ENCODE data around the gene DOCK1.

The DOCK1 gene

DNA sequence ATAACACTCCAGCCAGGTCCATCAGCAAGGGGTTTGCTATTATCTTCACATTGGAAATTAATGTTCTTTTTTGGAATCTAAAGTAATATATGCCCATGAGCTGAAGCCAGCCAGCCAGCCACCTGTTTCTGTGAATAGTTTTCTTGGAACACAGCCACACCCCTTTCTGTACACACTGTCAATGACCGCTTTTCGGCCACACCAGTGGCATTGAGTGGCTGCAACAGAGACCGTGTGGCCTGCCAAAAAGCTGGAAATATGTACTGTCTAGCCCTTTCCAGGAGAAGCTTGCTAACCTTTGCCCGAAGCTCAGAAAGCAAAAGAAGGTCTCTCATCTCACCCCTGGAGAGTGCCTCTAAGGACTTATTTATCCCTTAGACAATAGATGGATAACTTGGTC is 545.4 kb downstream of the DOCK1 start:
- no peak for DNase-seq

DNA sequence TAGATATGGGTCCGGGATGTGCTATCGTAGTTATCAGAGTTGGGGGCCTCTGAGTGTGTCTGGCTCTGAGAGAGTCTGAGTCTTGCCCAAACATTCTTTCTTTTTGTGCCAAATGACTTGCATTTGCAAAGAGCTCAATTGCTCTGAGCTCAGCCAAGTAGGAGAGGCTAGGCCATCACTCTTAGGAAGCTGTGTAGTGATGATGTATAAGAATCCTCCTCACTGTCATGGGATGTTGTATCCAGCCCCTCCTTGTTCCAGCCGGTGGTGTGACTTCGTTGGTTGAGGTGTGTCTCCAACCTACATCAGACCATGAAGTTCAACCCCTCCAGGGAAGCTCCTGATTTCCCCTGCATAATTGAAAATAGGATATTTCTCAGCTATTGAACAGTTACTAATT is 546.4 kb downstream of the DOCK1 start:
- no peak for DNase-seq

DNA sequence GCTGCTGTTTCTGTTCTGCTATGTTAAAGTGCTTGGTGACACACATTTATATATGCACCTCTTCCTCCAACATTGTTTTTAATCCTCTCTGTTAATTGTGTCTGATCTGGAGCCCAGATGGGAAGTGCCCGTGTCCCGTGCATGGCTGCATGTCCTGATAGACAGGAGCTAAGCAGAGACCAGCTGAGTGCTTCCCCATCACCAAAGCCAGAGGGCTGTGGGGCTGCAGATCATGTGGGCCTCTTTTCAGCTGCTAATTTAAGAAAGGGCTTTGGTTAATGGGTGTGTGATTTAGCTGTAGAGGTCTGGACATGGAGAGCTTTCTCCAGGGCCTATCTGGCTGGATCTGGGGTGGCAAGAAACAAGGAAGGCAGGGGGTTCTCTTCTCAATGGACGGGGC is 547.3 kb downstream of the DOCK1 start:
- DNase-seq: no peak

DNA sequence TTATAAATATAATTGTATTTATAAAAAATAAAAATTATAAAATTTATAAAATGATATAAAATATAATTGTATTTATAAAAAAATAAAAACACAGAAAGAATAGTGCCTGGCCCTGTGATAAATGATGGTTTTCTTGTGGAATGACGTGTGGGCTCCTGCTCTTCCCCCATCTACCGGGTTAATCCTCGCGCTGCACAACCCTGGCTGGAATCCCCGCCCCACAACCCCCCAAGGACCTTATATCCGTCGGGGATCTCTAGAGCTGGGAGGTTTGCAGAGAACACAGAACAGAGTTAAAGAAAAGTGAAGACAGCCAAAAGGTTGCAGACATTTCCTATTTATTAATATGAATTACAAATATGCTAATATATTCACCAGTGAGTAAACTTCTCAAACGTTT is 548.5 kb downstream of the DOCK1 start:
- DNase-seq: no peak

DNA sequence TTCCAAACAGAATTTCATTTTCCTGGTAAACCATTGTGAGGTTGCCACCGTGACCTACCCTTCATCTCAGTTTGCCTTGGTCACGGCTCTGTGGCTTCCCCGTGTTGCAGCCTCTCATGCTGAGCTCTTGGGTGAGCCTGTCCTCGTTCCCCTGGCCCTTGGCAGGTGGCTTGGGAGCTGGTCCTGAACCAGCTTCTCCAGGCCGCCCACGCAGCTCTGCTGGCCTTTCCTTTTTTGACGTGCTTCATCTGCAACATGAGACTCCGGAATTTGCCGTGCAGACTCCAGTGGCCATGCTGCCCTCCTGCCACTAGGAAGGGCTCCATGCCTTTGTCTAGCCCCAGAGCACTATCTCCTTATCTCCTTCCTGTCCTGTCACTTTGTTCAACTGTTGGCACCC is 550.9 kb downstream of the DOCK1 start:
- DNase-seq: no peak

DNA sequence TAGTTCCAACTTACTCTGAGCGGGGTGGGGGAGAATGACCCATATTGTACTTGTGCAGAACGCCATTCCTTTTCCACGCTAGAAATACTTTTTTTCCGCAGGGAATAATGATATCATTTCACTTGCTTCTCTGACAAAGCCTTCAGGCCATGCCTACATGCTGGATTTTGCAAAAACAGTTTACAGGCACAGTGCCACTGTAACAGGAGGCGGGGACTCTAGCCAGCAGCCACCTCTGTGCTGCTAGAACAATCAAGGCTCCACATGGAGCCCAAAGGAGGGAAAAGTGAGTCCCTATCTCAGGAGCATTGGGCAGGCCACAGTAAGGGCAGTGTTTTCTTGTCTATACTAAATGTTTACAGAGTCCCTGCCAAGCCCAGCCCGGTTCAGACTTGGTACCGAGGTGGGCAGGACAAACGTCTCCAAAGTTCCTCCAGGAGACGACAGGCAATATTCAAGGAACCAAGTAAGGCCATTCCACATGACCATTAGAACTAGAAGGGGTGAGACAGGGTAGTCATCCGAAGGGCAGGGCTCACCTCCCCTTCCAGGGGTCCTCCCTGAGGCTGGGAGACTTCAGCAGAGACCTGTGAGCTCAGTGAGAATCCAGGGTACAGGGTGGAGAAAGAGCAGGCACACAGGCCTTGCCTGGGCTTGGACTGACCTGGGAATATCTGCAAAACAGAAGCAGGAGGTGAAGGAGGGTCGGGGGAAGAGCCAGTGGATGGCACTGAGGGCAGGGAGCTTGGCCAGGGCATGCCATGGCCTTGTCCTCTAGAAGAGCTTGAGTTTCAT is 553.0 kb downstream of the DOCK1 start:
- DNase-seq: no peak

DNA sequence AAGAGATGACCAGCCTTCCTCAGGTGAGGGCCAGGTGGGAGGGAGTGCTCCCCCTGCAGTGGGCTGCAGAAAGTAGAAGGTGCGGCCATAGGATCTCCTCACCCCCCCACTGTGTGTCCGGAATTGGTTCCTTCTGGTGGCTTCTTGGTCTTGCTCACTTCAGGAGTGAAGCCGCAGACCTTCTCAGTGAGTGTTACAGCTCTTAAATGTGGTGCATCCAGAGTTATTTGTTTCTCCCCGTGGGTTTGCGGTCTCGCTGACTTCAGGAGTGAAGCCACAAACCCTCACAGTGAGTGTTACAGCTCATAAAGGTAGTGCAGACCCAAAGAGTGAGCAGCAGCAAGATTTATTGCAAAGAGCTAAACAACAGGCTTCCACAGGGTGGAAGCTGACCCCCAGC is 553.6 kb downstream of the DOCK1 start:
- DNase-seq: no peak

DNA sequence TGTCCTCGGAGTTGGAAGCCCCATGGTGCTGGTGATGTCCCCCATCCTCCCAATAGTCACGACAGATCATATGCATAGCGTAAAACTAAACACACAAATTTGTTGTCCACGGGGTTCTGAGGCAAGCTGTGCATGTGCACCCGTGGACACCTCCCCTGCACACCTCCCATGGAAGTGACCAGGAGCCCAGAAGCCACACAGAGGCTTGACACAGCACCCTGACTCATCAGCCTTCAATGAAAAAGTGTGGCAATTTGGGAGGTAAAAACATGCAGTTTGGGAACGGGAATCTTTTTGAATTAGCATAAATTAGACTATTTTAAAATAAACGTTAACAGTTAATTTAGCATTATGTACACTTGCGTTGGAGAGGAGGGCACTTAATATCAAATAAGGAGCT is 554.7 kb downstream of the DOCK1 start:
- no peak for DNase-seq

DNA sequence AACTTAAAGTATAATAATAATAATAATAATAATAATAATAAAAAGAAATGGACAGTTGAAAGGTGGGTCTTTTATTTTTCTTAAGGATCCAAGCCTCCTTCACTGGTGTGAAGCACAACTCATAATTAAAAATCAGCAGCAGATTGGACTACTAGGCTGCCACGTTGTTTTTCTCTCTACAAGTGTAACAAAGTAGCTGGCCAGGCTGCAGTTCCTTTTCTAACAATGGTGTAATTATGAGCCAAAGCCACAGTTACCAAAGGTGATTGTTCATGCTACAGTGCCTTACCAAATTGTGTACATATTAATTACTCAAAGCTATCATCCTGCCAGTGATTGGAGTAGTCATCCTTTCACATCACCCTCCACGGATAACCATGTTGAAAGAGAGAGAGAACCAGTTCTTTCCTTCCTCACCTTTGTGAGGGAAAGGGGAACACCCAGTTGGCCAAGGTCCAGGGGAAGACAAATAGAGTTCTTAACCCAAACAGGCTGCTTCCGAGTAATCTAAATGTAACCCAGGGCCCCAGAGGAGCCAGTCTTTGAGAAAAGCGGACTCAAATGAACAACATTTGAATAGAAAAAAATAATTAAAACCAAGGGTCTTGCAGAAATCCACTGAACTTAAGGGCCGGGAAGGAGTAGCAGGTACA is 557.5 kb downstream of the DOCK1 start:
- no peak for DNase-seq

DNA sequence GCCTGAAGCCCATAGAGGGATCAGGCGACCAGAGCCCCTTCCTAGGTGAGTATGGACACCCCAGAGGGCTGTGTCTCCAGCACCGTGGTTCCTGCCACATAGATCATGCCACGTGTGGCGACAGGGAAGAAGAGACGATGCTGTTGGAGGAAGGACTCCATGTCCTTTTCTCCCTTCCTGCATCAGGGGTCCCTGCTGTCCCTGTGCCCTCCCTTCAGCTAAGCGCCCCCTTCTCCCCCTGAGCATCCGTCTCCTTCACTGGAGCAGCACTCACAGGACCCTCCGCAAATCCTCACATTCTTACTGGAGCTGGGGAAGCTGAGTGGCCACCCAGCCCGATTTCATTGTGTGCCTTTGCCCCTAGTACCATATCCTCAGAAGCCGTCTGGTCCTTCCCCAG is 558.3 kb downstream of the DOCK1 start:
- DNase-seq: no peak

DNA sequence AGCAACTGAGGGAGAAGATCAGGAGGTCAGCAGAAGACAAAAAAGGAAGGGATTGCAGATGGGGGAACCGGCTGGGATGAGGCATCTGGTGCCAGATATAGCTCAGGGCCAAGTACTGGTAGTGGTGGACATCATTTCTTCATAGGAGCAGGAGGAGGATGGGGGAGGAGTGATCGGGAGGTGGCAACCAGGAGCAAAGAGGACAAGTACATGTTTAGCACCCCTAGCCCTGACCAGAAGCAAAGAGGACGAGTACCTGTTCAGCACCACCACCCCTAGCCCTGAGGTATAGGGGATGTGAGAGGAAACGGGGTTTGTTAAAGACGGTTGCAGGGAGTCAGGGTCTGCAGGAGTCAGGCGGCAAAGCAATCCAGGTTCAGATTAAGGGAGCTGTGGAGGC is 559.3 kb downstream of the DOCK1 start:
- DNase-seq: no peak

DNA sequence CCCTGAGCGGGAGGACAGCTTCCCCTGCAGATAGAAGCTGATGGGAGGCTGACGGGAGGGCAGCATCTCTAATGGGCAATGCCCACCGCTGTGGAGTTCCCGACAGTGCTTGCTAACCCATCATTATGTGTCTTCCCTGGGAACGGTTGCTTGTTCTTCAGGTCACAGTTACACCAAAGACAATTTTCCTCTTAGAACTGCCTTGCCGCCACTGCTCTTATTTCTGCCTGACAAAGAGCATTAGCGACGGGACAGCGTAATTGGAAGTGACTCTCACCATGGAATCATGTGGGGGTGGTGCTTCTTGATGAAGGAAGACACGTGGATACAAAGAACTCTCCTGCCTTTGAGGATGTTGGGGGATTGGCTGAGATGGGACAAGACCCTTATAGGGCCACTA is 562.6 kb downstream of the DOCK1 start:
- no peak for DNase-seq

DNA sequence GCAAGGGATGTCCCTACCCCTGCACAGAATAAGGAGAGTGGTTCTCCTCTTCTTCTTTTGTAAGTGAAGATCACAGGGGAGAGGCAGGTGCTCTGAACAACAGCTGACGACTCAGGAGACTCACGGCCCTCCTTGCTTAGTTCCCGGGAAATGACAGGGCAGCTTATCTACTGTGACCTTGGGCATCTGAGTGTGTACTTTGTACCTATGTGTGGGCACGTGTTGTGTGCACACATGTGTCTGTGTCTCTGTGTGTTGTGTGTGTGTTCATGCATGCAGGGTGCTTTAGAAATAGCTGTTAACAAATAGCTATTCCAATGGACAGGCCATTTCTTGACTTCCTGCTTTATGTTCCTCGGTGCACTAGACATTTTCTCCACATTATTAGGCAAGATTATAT is 563.4 kb downstream of the DOCK1 start:
- DNase-seq: no peak

DNA sequence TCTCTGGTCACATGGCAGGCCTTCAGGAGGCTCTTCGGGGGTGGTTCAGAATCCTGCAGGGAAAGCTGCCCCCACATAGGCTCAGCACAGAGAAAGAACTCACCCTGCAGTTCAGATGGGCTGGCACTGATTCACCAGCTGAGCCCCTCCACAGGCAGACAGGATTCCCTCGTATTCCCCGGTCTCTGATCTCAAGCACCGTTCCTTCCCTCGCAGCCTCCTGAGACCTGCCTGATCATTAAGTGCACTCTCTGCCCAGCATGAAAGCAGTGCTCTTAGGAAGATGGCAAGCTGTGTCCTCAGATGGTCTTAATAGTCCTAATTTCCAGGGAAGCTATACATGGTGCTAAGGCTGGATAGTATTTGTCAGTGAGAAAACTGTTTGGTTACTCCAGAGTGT is 565.7 kb downstream of the DOCK1 start:
- no peak for DNase-seq

DNA sequence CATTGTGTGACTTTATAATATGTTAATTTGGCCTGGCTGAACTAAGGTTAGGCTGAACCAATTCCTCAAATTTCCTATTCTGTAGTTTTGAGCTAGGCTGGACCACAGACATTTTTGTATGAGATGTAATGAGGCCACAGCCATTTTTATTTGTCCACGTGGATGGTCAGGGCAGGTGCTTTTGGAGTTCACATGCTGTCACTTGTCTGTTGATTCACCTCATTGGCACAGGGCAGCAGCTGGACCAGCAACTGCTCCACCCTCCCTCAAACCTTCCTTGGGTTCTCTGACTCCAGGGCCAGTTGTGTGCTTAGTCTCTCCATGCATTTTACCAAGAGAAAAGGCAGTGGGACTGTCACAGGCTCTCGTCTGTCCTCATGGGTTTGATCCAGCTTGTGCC is 567.7 kb downstream of the DOCK1 start:
- DNase-seq: no peak

DNA sequence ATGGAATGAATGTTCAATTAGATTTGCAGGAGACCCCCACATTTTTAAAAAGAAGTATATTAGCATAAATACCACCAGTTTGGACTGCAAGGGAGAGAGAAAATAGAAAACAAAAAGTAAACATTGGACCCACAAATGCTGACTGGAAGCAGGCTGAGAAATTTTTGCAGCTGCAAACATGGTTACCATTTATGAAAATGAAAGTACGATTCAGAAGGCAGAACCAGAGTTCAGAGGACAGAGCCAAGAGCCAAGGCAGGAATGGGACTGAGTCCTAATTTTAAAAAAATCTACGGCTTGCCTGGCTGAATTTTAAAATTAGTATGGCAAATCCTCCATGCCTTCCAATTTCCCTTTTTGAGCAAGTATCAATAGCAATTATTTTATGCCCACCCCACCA is 569.3 kb downstream of the DOCK1 start:
- no peak for DNase-seq

DNA sequence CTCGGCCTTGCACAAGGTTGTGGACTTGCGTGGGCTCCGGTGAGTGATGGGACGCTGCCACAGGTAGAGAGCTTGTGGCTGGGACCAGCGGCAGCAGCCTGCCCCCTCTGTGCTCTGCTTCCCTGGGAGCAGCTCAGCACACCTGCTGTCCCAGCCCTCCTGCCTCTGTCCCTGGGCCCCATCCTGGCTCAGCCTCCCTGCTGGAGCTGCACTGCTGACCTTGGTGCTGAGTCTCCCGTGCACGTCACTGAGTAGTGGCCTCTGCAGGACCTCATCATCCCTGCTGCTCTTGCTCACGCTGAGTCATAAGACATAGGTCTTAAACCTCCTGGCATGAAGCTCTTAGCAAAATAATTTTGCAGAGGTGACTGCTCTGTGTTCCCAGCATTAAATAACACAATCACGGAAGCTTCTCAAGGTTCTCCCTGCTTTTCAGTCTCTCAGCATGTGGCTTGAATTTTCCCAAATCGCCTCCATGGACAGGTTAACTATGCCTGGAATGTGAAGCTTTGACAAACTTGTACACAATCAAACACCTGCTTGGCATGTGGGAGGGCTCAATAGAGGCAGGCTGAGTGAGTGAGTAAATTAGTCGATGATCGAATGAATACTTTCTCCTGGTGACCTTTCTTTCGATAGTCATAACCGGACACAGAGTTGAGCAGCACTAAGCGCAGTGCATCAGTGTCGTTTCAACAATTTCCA is 580.1 kb downstream of the DOCK1 start:
- no peak for DNase-seq

DNA sequence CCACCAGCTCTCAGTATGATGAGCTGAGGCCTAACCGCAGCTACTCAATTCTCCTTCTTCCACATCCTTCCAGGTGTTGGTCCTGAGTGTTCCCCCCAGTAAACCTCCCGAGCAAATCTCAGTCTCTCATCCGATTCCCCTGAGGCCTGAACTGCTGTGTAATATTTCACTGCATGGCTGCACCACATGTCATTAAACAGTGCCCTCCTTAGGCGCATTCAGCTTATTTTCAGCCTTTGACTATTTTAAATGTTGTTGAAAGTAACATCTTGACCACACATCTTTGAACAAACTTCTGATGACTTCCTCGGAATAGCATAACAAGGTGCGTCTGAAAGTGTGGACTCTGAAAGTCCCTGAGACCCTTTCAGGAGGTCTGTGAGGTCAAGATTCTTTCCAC is 581.1 kb downstream of the DOCK1 start:
- DNase-seq: no peak

DNA sequence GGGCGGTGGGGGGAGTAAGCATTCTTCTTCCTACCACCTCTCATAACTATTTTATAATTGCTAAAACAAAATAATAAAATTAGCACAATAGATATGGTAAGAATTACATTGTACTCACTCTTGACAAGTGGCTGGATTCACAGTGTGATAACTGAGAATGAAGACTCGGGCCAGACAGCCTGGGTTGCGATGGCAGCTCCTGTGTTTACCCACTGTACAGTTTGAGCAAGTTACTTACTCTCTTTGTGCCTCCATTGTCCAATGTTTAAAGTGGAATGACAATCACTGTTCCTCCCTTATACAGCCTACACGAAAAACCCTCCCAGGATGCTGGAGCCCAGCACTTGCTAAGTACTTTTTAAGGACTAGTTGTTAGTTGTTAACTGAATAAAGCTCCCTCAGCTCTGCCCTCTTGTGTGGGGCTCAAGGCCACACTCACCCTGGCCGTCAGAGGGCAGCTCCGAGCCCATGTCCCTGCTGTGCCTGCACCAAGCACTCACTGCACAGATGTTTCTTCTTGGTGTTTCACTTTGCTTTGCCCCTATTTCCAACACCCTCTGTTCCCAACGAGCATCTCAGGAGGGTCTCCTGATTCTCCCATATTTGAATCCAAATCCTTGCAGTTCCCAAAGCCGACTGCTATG is 587.5 kb downstream of the DOCK1 start:
- DNase-seq: no peak

DNA sequence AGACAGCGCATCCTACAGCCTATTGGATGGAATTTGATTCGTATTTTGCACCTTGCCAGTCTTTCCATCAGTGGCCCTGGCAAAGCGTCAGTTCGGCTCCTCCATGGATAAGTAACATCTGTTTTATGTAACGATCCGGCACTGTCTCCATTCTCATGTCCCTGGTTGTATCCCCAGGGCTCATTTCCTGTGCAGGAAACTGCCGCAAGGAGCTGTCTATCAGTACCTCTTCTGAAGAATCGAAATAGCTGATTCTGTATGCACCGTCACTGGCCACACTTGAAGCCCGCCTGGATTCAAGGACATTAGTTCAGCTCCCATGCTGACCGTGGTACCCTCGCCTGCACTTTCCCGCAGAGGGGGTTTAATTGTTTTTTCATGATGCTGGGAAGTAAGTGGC is 590.8 kb downstream of the DOCK1 start:
- no peak for DNase-seq

DNA sequence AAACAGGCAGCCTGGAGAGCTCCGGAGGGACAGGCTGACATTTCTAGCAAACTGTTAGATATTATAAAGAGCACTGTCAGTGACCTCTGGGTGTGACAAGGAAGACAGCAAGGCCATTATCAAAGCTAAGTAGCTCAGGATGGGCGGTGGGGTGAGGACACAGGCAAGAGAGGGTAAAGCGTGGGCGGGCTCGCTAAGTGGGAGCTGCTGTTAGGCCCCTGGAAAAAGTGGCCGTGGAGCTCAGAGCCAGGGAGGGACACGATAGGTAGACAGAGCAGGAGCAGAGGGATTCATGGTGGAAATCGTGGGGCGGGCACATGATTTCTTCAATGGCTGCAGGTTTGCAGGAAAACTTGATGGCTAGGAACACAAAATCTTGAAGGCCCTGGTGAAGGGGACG is 592.5 kb downstream of the DOCK1 start:
- no peak for DNase-seq

DNA sequence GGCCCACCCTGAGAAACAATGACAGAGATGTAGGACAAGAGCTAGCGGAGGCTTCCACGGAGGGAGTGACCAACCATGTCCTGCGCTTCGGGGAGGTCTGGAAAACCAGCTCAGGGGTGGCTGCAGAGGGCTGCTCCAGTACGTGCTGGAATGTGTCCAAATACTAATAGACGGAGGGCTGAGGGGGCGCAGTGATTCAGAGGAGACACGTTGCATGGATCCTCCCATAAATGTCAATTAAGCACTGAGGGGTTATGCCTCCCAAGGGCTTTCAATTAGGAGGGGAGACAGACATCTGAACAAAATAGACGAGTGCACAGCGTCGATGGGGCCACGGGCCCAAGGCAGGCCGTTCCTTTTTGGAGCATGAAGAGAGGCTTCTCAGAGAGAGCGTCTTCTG is 592.9 kb downstream of the DOCK1 start:
- no peak for DNase-seq

DNA sequence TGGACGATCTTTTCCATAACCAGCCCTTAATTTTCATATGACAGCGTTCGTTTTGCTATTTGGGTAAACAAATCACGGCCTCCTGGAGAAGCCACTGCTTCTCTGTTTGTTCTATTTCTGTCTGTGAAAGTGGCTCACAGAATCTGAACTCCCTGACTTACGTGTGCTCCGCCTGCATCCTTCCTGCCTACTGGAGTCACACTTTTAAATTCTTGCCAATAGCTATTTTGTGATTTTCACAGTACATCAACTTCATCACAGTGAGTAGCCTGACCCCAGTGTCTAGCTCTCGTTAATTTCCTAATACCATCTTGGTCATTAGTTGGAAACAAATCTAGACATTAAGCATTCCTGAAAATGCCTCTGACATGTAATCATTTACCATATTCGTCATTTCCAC is 594.9 kb downstream of the DOCK1 start:
- DNase-seq: no peak
